Activated CD4-positive, CD25-positive, alpha-beta regulatory T cell treated with anti-CD3 and anti-CD28 coated beads, Interleukin-2, amount 50 U/mL, for 16 hours (primary cell): Measurements from ENCODE around the gene BTBD9.

Experiments
- DNase-seq: peaks from one replicate; pipeline ENCODE4 v3.0.0-alpha.2; 2020; ENCODE audit warnings: low read depth, low spot score

The BTBD9 gene

DNA sequence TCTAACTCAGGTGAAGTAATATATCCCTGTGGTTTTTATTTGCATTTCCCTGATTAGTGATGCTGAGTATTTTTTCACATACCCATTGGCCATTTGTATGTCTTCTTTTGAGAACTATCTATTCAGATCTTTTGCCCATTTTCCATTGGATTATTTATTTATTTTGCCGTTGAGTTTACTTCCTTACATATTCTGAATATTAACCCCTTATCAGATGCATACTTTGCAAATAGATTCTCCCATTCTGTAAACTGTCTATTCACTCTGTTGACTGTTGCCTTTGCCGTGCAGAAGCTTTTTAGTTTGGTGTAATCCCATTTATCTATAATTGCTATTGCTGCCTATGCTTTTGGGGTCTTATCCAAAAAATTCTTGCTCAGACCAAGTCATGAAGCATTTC, 336.9 kb downstream of the BTBD9 start:
- DNase-seq: no peak

DNA sequence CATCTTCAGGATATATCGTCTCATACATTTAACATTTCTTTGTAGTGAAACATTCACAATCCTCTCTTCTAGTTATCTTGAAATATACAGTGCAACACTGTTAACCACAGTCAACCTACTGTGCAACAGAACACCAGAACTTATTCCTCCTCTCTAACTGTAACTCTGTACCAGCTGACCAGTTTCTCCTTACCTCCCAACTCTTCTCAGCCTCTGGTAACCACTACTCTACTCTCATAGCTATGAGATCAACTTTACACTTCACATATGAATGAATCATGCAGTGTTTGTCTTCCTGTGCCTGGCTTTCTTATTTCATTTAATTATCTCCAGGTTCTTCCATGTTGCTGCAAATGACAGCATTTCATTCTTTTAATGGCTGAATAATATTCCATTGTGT, 337.6 kb downstream of the BTBD9 start:
- DNase-seq: no peak

GRCh38 chr6:38290133-38290799, 349.5 kb downstream of the BTBD9 start:
- DNase-seq: no peak

- DNase-seq: no peak
These were observed 352.2 kb downstream of the BTBD9 start for GRCh38 chr6:38287487-38287886.

DNA sequence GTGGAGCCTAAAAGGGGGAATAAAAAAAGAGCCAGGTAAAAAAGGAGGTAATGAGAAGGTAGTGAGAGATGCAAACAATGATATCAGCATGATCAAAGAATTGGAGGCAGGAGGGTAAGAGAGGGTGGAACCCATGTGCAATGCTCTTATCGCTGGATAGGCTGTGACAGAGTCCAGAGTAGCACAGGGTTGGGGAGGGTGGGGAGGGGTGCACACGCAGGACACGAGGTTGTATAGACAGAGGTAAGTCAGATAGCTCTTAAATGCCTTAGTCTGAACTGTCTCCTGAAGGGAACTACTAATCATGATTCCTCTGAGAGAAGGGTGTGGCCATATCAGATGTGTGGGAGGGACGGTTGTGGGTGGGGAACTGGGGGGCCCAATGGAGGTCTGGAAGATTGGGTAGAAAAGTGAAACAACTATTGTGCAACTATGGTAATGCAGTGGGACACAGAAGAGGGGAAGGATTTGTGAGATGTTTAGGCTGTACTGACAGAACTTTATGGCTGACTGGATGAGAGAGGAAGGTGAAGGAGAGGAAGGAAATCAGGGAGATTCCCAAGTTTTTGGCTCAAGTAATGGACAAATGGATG, 354.8 kb downstream of the BTBD9 start:
- no peak for DNase-seq

DNA sequence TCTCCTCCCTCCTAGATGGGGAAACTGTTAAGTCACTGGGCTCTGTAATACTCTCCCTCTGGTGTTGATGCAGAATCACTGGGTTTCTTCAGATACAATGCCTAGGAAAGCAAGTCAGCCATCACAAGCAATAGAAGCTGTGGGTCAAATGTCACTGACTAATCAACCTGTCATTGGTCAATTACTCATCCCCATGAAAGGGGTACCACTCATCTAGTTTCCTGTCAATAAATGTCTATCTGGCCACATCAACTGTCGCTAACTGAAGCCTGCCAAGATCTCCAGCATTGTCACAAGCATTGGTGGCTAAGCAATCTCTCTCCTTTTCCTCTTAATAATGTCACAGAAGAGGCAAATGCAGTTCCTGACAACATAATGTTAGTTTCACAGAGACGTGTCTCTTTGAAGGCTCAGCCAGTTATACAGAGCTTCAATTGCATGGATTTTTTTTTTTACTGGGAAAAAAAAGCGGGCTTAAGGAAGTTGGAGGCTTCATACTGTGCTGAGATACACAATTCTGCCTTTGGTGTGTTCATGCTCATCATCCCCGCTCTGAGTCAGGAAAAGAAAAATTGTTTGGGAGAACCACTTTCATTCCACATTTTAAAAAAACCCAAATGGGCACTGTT, 355.9 kb downstream of the BTBD9 start:
- no peak for DNase-seq

DNA sequence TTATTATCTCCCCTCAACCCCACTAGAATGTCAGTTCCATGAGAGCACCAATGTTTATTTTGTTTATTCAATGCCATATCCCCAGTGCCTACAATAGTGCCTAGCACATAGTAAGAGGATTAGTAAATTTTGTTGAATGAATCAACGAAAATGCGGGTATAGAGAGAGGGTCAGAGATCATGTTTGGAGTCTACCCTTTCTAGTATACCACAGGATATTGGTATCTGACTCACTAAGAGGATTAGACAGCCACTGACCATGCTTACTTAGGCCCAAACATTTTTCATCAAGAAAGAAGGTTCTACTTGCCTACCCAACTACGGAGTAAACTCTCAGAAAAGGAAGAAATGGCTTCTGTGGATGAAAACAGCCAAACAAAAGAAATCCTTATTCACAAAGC, 356.8 kb downstream of the BTBD9 start:
- no peak for DNase-seq

DNA sequence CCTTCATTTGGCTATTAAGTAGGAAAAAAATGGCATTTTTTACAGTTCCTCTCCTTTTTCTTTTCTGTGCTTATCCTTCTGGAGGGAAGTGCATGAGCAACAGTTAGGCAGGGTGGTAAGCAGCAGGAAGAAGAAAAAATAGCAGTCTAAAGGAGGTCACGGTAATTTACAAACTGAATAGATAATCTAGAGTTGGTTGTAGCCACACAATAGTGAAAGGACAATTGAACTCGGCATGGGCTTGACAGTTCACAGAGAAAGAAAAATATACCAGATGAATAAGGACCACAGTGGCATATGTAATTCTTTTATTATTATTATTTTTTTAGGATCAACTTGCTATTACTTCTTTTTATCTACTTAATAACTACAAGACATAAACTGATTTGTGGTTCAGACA, 358.6 kb downstream of the BTBD9 start:
- no peak for DNase-seq

DNA sequence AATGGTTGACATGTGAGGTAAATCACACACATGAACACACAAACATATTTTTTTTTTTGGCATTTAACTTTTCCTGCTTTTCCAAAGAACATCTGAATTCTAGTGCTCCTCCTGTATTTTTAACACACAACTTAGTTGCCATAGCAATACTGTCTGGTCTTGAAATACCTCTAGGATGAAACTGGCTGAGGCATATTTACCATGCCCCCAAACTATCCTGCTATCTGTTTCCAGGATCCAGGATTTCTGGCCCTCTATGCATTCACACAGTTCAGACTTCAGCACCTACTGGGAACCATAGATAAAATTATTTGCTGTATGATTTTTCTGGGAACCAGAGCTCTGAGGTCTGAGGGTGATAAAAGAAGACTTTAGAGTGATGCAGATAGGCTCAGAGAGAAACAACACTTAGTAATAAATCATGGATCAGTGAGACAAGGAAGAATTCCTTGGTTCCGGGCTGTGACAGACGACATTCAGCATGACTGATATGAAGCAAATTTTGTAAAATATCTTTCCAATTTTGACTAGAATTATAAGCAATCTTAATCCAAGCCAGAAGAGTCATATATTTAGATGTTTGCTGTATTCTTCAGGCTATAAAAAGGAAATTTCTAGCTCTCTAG, 359.7 kb downstream of the BTBD9 start:
- no peak for DNase-seq

DNA sequence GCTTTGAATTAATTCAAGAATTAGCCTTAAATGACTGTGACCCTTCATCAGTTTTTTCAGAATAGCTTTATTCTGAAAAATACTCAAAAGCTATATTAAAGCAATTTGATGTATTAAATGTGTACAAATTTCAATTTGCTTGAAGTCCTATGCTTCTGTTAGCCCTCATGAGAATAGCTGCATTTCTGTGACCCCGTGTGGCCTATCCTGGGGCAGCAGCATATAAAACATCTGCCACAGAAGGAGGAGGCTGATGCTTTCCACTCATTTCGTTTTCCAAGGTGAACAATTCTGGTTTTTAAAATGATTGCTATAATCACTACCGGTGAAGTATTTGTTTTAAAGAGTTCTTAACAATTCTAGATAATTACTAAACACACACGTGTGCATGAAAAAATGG, 360.3 kb downstream of the BTBD9 start:
- DNase-seq: no peak

- DNase-seq: no peak
These were observed 366.4 kb downstream of the BTBD9 start for GRCh38 chr6:38273325-38273724.

DNA sequence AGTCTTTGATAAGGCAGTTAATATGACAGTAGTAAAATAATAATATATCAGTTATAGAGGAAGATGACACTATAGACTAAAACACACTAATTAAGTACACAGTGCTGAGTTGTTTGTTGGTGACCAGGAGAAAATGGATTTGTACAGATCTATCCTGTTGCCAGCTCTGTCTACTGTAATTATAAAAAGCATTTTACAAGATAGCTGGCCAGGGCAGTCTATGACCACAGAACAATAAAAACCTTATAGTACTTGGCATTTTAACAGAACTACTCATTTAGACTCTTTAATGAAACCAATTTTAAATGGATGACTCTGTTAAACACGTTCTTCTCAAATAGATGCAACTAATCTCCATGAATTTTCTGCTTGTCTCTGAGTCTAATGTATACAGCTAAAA, 367.5 kb downstream of the BTBD9 start:
- DNase-seq: no peak

DNA sequence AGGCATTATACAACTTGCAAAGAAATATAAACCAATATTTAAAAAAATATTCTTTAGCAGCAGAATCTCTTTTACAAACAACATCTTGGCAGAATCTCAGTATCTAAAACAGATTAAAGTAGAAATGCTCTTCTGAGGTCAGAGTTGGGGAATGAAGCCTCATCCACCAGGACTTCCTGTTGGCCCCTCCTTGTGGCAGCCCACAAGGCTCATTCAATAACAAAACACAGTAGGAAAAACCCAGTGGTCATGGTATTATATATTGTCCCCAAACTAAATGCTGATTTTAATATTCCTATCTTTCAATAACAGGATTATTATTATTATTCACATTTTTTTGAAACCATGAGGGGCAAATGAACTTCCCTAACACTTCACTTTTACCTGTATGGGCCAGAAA, 368.6 kb downstream of the BTBD9 start:
- no peak for DNase-seq

- DNase-seq: no peak
These were observed 369.4 kb downstream of the BTBD9 start for GRCh38 chr6:38270367-38270766.

DNA sequence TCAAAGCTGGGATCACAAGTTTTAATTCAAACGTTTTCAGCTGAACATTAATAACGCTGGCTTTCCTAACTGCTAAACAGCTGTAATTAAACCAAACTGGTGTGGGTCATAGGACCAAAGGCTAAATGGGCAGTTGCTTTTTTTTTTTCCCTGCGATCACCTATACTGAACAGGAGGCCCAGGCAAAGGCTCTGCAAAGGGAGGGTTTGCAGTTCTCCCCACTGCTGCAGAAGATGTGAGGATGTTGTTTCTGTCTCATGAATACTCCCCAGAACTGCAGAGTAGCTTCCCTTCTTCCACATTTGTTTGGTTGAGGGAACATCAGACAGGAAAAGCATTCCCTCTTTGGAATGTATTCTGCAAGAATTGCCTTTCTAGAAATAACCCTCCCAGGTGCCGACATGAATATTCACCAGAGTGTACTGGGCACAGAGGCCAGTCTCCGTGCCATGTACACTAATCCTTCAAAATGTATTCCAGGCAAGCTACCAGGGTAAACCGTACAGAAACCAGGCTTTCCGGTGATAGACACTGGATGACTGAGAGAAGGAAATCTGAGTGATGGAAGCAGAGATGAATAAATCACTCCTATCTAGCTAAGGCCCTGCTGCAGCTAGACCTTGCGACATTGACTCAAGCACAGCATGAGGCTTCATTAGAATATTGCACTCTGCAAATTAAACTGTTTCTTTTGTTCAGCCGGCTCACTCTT, 370.1 kb downstream of the BTBD9 start:
- DNase-seq: no peak

- no peak for DNase-seq
These were observed 371.4 kb downstream of the BTBD9 start for GRCh38 chr6:38268342-38268741.

GRCh38 chr6:38266921-38267354, 372.8 kb downstream of the BTBD9 start:
- DNase-seq: no peak

GRCh38 chr6:38264605-38265004, 375.1 kb downstream of the BTBD9 start:
- DNase-seq: no peak

GRCh38 chr6:38262609-38263008, 377.1 kb downstream of the BTBD9 start:
- DNase-seq: no peak

- no peak for DNase-seq
These were observed 377.7 kb downstream of the BTBD9 start for GRCh38 chr6:38262026-38262425.

GRCh38 chr6:38261626-38262025, 378.1 kb downstream of the BTBD9 start:
- DNase-seq: no peak

DNA sequence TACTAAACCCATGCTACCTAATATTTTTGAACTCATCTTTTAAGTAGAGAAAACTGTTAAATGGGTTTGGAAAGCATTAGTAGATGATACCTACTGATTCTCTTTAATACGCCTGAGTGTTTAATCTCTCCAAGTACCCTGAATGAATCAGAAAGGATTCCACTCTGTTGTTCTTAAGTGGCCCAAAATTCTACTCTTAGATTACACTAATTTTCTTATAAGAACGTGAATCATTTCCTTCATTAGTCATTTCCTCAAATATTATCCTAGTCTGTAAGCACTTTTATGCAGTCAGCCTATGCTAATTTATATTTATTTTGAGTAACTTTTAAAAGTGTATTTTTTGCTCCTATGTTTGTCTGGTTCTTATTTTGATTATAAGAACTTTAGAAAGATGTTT, 380.0 kb downstream of the BTBD9 start:
- no peak for DNase-seq
